Ishikawa (cell line): ENCODE measurements around the gene DCHS2.

Source experiments
- CEBPB ChIP-seq: IDR thresholded peaks from 2 replicates; pipeline ENCODE4 v1.6.1; 2012
- CREB1 ChIP-seq: IDR thresholded peaks from 2 replicates; pipeline ENCODE4 v1.6.1; 2012; ENCODE audit warnings: low read depth
- EGR1 ChIP-seq: IDR thresholded peaks from 2 replicates; pipeline ENCODE4 v1.6.1; 2012
- EP300 ChIP-seq: IDR thresholded peaks from 2 replicates; pipeline ENCODE4 v1.6.1; 2012; ENCODE audit warnings: borderline replicate concordance
- FOXM1 ChIP-seq: IDR thresholded peaks from 2 replicates; pipeline ENCODE4 v1.6.1; 2012; ENCODE audit warnings: low read depth, borderline replicate concordance
- NFIC ChIP-seq: IDR thresholded peaks from 2 replicates; pipeline ENCODE4 v1.6.1; 2012
- RAD21 ChIP-seq: IDR thresholded peaks from 2 replicates; pipeline ENCODE4 v1.6.1; 2012; ENCODE audit warnings: low read depth
- REST ChIP-seq: IDR thresholded peaks from 2 replicates; pipeline ENCODE4 v1.6.1; 2012; ENCODE audit warnings: low read depth, mild to moderate bottlenecking
- TAF1 ChIP-seq: IDR thresholded peaks from 2 replicates; pipeline ENCODE4 v1.6.1; 2012; ENCODE audit warnings: low read depth, mild to moderate bottlenecking
- TCF12 ChIP-seq: IDR thresholded peaks from 2 replicates; pipeline ENCODE4 v1.6.1; 2012; ENCODE audit warnings: low read depth
- TEAD4 ChIP-seq: IDR thresholded peaks from 2 replicates; pipeline ENCODE4 v1.6.1; 2012
- YY1 ChIP-seq: IDR thresholded peaks from 2 replicates; pipeline ENCODE4 v1.6.1; 2012; ENCODE audit warnings: low read depth
- ZBTB7A ChIP-seq: IDR thresholded peaks from 2 replicates; pipeline ENCODE4 v1.6.1; 2012; ENCODE audit warnings: low read depth
- TF ChIP-seq, protein P1 (sequence below): IDR thresholded peaks from 2 replicates; pipeline ENCODE4 v1.6.1; 2012
- TF ChIP-seq, protein P2 (sequence below): IDR thresholded peaks from 2 replicates; pipeline ENCODE4 v1.6.1; 2012

Gene DCHS2

DNA sequence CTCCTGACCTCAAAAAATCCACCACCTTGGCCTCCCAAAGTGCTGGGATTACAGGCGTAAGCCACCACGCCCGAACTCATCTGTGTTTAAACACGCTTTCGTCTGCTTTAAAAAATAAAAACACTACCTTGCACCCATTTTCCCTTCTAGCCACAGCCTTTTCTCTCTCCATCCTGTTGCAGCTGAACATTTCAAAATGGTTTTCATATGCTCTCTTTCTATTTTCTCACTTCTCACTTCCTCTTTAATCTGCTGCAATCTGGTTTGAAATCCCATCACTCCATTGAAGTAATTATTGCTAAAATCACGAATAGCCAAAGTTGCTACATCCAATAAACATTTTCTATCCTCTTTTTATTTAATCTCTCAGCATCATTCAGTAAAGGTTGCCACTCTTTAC lies 70.0 kb downstream of the DCHS2 start:
- TF ChIP-seq FOXM1 = no peak
- no peak for TF ChIP-seq YY1

GRCh38 chr4:154417373-154417673 lies 74.3 kb downstream of the DCHS2 start:
- TF ChIP-seq, protein P1, sequence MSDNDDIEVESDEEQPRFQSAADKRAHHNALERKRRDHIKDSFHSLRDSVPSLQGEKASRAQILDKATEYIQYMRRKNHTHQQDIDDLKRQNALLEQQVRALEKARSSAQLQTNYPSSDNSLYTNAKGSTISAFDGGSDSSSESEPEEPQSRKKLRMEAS = no peak
- TF ChIP-seq EGR1 (no peak), TEAD4 (no peak), YY1 (no peak), NFIC (no peak), EP300 (no peak), RAD21 (no peak), CEBPB (no peak), CREB1 (no peak), ZBTB7A (no peak), TCF12 (no peak), REST (no peak), FOXM1 (no peak), TAF1 (no peak)
- TF ChIP-seq, protein P2, sequence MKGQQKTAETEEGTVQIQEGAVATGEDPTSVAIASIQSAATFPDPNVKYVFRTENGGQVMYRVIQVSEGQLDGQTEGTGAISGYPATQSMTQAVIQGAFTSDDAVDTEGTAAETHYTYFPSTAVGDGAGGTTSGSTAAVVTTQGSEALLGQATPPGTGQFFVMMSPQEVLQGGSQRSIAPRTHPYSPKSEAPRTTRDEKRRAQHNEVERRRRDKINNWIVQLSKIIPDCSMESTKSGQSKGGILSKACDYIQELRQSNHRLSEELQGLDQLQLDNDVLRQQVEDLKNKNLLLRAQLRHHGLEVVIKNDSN = no peak

GRCh38 chr4:154416190-154416547 lies 75.4 kb downstream of the DCHS2 start:
- TF ChIP-seq RAD21 (no peak), TAF1 (no peak), TCF12 (no peak), TEAD4 (no peak), EGR1 (no peak), EP300 (no peak), REST (no peak), FOXM1 (no peak), CREB1 (no peak), NFIC (no peak), CEBPB (no peak)
- TF ChIP-seq, protein P1 = no peak

GRCh38 chr4:154415313-154415712 lies 76.3 kb downstream of the DCHS2 start:
- TF ChIP-seq REST = no peak

- TF ChIP-seq FOXM1 (no peak), REST (no peak), YY1 (no peak), RAD21 (no peak), ZBTB7A (no peak), TCF12 (no peak)
These were observed 76.8 kb downstream of the DCHS2 start for GRCh38 chr4:154414796-154415195.
